Cardiac muscle cell (in vitro differentiated cells and primary cell): Measurements from ENCODE around the gene CCR3. TPM values are rescaled to one million over a fixed set of nuclear protein-coding genes. Genes with fewer than 3 reads are reported as not detected.

Experiments used
- DNase-seq, 2 donors: peaks; one replicate each; pipeline versions ENCODE4 v3.0.0 to v3.0.0-alpha.2; 2010 to 2017; ENCODE audit warnings: low read depth in 1 of 2, low spot score in 1 of 2
- H3K27ac ChIP-seq: fragments of 200-600 bp; sonication (generic); 2 replicates; pipeline ENCODE4 v1.5.1; 2016
- H3K27me3 ChIP-seq: fragments of 200-600 bp; sonication (generic); 2 replicates; pipeline ENCODE4 v1.6.0; 2016; ENCODE audit warnings: control low read depth
- H3K36me3 ChIP-seq: fragments of 200-600 bp; sonication (generic); 2 replicates; pipeline ENCODE4 v1.5.1; 2016; ENCODE audit warnings: control low read depth
- H3K4me1 ChIP-seq: fragments of 200-600 bp; sonication (generic); 2 replicates; pipeline ENCODE4 v1.8.1; 2017; ENCODE audit warnings: low read depth, mild to moderate bottlenecking, mixed run types
- H3K4me3 ChIP-seq: fragments of 200-600 bp; sonication (generic); 2 replicates; pipeline ENCODE4 v1.5.1; 2016; ENCODE audit warnings: mild to moderate bottlenecking
- H3K9me3 ChIP-seq: fragments of 200-600 bp; sonication (generic); 2 replicates; pipeline ENCODE4 v1.5.1; 2017; ENCODE audit warnings: low read depth, mild to moderate bottlenecking, control low read depth
- CTCF ChIP-seq: IDR thresholded peaks from 2 replicates; pipeline ENCODE4 v1.5.1; 2012; ENCODE audit warnings: low read depth, mild to moderate bottlenecking, low read length
- polyA plus RNA-seq: library from polyadenylated mRNA; unstranded; fragments of >200 nt; fragmentation: Nextera tagmentation; extraction: Ambion mirVana; gene quantifications from 2 replicates; pipeline ENCODE4 v1.2.1, GENCODE V29; 2016
- total RNA-seq: library from RNA; depleted of rRNA; stranded (reverse); fragments of >200 nt; gene quantifications from 2 replicates; pipeline ENCODE4 v1.2.3, GENCODE V29; 2016

The CCR3 gene
- total and polyA plus RNA-seq, 2 experiments from 2014 or later, result not detected

- DNase-seq, result no peak
- no peak for TF ChIP-seq CTCF
- H3K27ac ChIP-seq, result no peak overlapping the region
- no peak overlapping the region for H3K4me3 ChIP-seq
- H3K9me3 ChIP-seq, result no peaks in the 10 kb centered on the region
- no peaks in the 10 kb centered on the region for H3K36me3 ChIP-seq
- H3K27me3 ChIP-seq, result no peaks in the 10 kb centered on the region
- H3K4me1 ChIP-seq, result no peaks in the 10 kb centered on the region
These were observed 2.3 kb upstream of the CCR3 start for GRCh38 chr3:46239952-46240351.

- Histone ChIP-seq H3K36me3 (no peaks in the 10 kb centered on the region), H3K4me3 (no peak overlapping the region), H3K27me3 (no peaks in the 10 kb centered on the region), H3K27ac (no peak overlapping the region), H3K4me1 (no peaks in the 10 kb centered on the region), H3K9me3 (no peaks in the 10 kb centered on the region)
- TF ChIP-seq CTCF, result no peak
- DNase-seq, result no peak
These were observed 1.3 kb downstream of the CCR3 start for GRCh38 chr3:46243560-46243959.

GRCh38 chr3:46245146-46245545, 2.9 kb downstream of the CCR3 start:
- Histone ChIP-seq H3K36me3 (no peaks in the 10 kb centered on the region), H3K27ac (no peak overlapping the region), H3K4me3 (no peak overlapping the region), H3K27me3 (no peaks in the 10 kb centered on the region), H3K4me1 (no peaks in the 10 kb centered on the region), H3K9me3 (no peaks in the 10 kb centered on the region)
- TF ChIP-seq CTCF, result no peak
- no peak for DNase-seq

- TF ChIP-seq CTCF, result no peak
- no peak overlapping the region for H3K27ac ChIP-seq
- H3K4me1 ChIP-seq, result no peaks in the 10 kb centered on the region
- H3K4me3 ChIP-seq, result no peak overlapping the region
- no peak for DNase-seq
- no peaks in the 10 kb centered on the region for H3K36me3 ChIP-seq
- no peaks in the 10 kb centered on the region for H3K27me3 ChIP-seq
- H3K9me3 ChIP-seq, result no peaks in the 10 kb centered on the region
These were observed 10.7 kb downstream of the CCR3 start for GRCh38 chr3:46252980-46253379.

- TF ChIP-seq CTCF, result no peak
- Histone ChIP-seq H3K27me3 (no peaks in the 10 kb centered on the region), H3K36me3 (no peaks in the 10 kb centered on the region), H3K9me3 (no peaks in the 10 kb centered on the region), H3K4me1 (no peaks in the 10 kb centered on the region), H3K4me3 (no peak overlapping the region), H3K27ac (no peak overlapping the region)
- no peak for DNase-seq
These were observed 16.3 kb downstream of the CCR3 start for GRCh38 chr3:46258525-46258924.

- Histone ChIP-seq H3K36me3 (no peaks in the 10 kb centered on the region), H3K4me3 (no peak overlapping the region), H3K4me1 (no peaks in the 10 kb centered on the region), H3K27ac (no peak overlapping the region), H3K9me3 (no peaks in the 10 kb centered on the region), H3K27me3 (no peaks in the 10 kb centered on the region)
- no peak for TF ChIP-seq CTCF
- DNase-seq, result no peak
These were observed 19.8 kb downstream of the CCR3 start for GRCh38 chr3:46261926-46262594.
